ENCODE results near the gene GPATCH2. TPM values are rescaled to one million over a fixed set of nuclear protein-coding genes. Genes with fewer than 3 reads are reported as not detected.

GPATCH2 gene
- total and polyA plus RNA-seq, 10 of the 15 experiments (the other 5 are each of a cell fraction or from before 2014, with no cell fraction given), result 3.2 to 12.2 (median 5.4) TPM

- intact Hi-C loops (cut with micrococcal nuclease; ENCODE audit: unreplicated experiment) (no loop called here), in situ Hi-C loops (cut with MboI) (no loop called here)
- H2AFZ ChIP-seq (ENCODE audit: control insufficient read depth, low read depth, low read length), result no peak overlapping the region
- no peaks in the 10 kb centered on the region for H3K9me3 ChIP-seq (replicated peaks; ENCODE audit: control insufficient read depth, insufficient read depth, low read length)
- ATAC-seq (peak; percentile 65), FAIRE-seq (no peak), DNase-seq (ENCODE audit: low read depth, low spot score) (peak; percentile 1)
- BruUV-seq (replicated peaks), result no TSS peak
- ChIA-PET SMC1A (ENCODE audit: uncharacterized antibody, unreplicated experiment) (no interaction called here), CTCF (no interaction called here), POLR2A (interaction anchor here (0.7 kb wide), 1 partner anchor 1594 kb away, joined by 4 read pairs; no protein-coding TSS in a partner anchor), RAD21 (ENCODE audit: unreplicated experiment) (no interaction called here)
- H3K36me3 ChIP-seq (ENCODE audit: control insufficient read depth in 2 of 2, insufficient read depth in 2 of 2, low read length in 1 of 2), result no peaks in the 10 kb centered on the region
- TF ChIP-seq HDGF (IDR thresholded peaks at IDR 0.05) (no peak), KAT2A (conservative IDR thresholded peaks at IDR 0.05; ENCODE audit: control insufficient read depth, low read depth, low read length) (no peak), TCF3 (IDR thresholded peaks at IDR 0.05; ENCODE audit: borderline replicate concordance, insufficient read depth, low read depth, low read length) (0 out of 2 replicates have a peak, but pooled peaks have one; percentile 49)
- H3K9ac ChIP-seq (ENCODE audit: control insufficient read depth, insufficient read depth, low read length), result no peak overlapping the region
- no peak overlapping the region for H3K4me2 ChIP-seq (ENCODE audit: control insufficient read depth, insufficient read depth)
- H4K20me1 ChIP-seq (ENCODE audit: control insufficient read depth, insufficient read depth), result no peaks in the 10 kb centered on the region
- no peaks in the 10 kb centered on the region for H3K4me1 ChIP-seq (ENCODE audit: control insufficient read depth, insufficient read depth, low read length)
- no peak overlapping the region for H3K27ac ChIP-seq (ENCODE audit: control insufficient read depth, insufficient read depth)
- no peaks in the 10 kb centered on the region for H3K27me3 ChIP-seq (replicated peaks in 1 of 2; ENCODE audit: control insufficient read depth in 2 of 2, insufficient read depth in 2 of 2, low read length in 1 of 2)
- H3K4me3 ChIP-seq, result no peak overlapping the region
- no peaks in the 10 kb centered on the region for H3K79me2 ChIP-seq (ENCODE audit: control insufficient read depth, insufficient read depth, low read length)
Measured at GRCh38 chr1:217542837-217543236, 88.1 kb downstream of the GPATCH2 start.

GRCh38 chr1:217542136-217542777 is 88.6 kb downstream of the GPATCH2 start:
- ATAC-seq (no peak), FAIRE-seq (no peak), DNase-seq (ENCODE audit: low read depth, low spot score) (no peak)
- POLR2A ChIA-PET, result interaction anchor here (0.6 kb wide), 1 partner anchor 31 kb away, joined by 4 read pairs; no protein-coding TSS in a partner anchor
- H3K9ac ChIP-seq (ENCODE audit: control insufficient read depth, insufficient read depth, low read length), result no peak overlapping the region
- SMC1A ChIA-PET (ENCODE audit: uncharacterized antibody, unreplicated experiment), result interaction anchor here (0.5 kb wide), 1 partner anchor 59 kb away, joined by 3 read pairs; no protein-coding TSS in a partner anchor
- no peak overlapping the region for H3K4me2 ChIP-seq (ENCODE audit: control insufficient read depth, insufficient read depth)
- no peaks in the 10 kb centered on the region for H3K9me3 ChIP-seq (replicated peaks; ENCODE audit: control insufficient read depth, insufficient read depth, low read length)
- no peaks in the 10 kb centered on the region for H4K20me1 ChIP-seq (ENCODE audit: control insufficient read depth, insufficient read depth)
- no peak overlapping the region for H3K4me3 ChIP-seq
- H3K4me1 ChIP-seq (ENCODE audit: control insufficient read depth, insufficient read depth, low read length), result no peaks in the 10 kb centered on the region
- RAD21 ChIA-PET (ENCODE audit: unreplicated experiment), result no interaction called here
- intact Hi-C loops (cut with micrococcal nuclease; ENCODE audit: unreplicated experiment) (no loop called here), in situ Hi-C loops (cut with MboI) (no loop called here)
- H3K27ac ChIP-seq (ENCODE audit: control insufficient read depth, insufficient read depth), result no peak overlapping the region
- H3K27me3 ChIP-seq (replicated peaks in 1 of 2; ENCODE audit: control insufficient read depth in 2 of 2, insufficient read depth in 2 of 2, low read length in 1 of 2), result no peaks in the 10 kb centered on the region
- no TSS peak for BruUV-seq (replicated peaks)
- no peaks in the 10 kb centered on the region for H3K79me2 ChIP-seq (ENCODE audit: control insufficient read depth, insufficient read depth, low read length)
- no peak overlapping the region for H2AFZ ChIP-seq (ENCODE audit: control insufficient read depth, low read depth, low read length)
- CTCF ChIA-PET, result no interaction called here
- no peaks in the 10 kb centered on the region for H3K36me3 ChIP-seq (ENCODE audit: control insufficient read depth in 2 of 2, insufficient read depth in 2 of 2, low read length in 1 of 2)
- WGBS (ENCODE audit: insufficient coverage, insufficient replicate concordance, low lambda C conversion rate, missing lambda C conversion rate), result 92% methylated on average over 9 of the region's 9 CpGs
- TF ChIP-seq HDGF (IDR thresholded peaks at IDR 0.05) (no peak), ZNF24 (IDR thresholded peaks at IDR 0.05) (no peak), WRNIP1 (IDR thresholded peaks at IDR 0.05; ENCODE audit: borderline replicate concordance, low read depth, low read length) (no peak), E4F1 (IDR thresholded peaks at IDR 0.05; ENCODE audit: borderline replicate concordance, partially characterized antibody) (no peak), NFXL1 (IDR thresholded peaks at IDR 0.05; ENCODE audit: borderline replicate concordance) (no peak), GATAD2B (conservative IDR thresholded peaks at IDR 0.05; ENCODE audit: low read depth) (no peak), TCF7 (IDR thresholded peaks at IDR 0.05; ENCODE audit: borderline replicate concordance) (no peak), BRCA1 (IDR thresholded peaks at IDR 0.05; ENCODE audit: low read depth, low read length) (no peak)
- TF ChIP-seq, protein P1, sequence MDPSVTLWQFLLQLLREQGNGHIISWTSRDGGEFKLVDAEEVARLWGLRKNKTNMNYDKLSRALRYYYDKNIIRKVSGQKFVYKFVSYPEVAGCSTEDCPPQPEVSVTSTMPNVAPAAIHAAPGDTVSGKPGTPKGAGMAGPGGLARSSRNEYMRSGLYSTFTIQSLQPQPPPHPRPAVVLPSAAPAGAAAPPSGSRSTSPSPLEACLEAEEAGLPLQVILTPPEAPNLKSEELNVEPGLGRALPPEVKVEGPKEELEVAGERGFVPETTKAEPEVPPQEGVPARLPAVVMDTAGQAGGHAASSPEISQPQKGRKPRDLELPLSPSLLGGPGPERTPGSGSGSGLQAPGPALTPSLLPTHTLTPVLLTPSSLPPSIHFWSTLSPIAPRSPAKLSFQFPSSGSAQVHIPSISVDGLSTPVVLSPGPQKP (IDR thresholded peaks at IDR 0.05; ENCODE audit: low read depth, low read length), result no peak

Data from GM12878 (cell line).